K562 (cell line): Measurements from ENCODE around the gene COL26A1.

Source experiments
- CBX3 ChIP-seq, 2 experiments: IDR thresholded peaks; 1 replicate in 1 of 2; 2 replicates in 1 of 2; pipeline ENCODE4 v1.6.1; 2012; ENCODE audit warnings: inconsistent platforms in 2 of 2, low read length in 2 of 2, borderline replicate concordance in 1 of 2, control low read depth in 1 of 2
- ETV6 ChIP-seq, 3 experiments: fragments of 150-350 bp in 1 of 3; sonication (generic) in 1 of 3; formaldehyde crosslinking in 1 of 3; IDR thresholded peaks; 2 replicates each; pipeline versions ENCODE4 v1.6.1 to v1.8.0; 2014 to 2022; ENCODE audit warnings: borderline replicate concordance in 2 of 3, low read depth in 2 of 3, antibody characterized with exemption in 1 of 3, low read length in 1 of 3, mild to moderate bottlenecking in 1 of 3, missing genetic modification reagents in 1 of 3
- SREBF2 ChIP-seq: sonication (generic); formaldehyde crosslinking; IDR thresholded peaks from 2 replicates; pipeline ENCODE4 v1.4.0; 2020; ENCODE audit warnings: mild to moderate bottlenecking, missing genetic modification reagents
- TAF1 ChIP-seq: IDR thresholded peaks from 2 replicates; pipeline ENCODE4 v1.6.1; 2011; ENCODE audit warnings: mild to moderate bottlenecking, low read length, moderate library complexity; ENCODE audit not compliant: insufficient read depth, control insufficient read depth, severe bottlenecking; ENCODE audit errors: extremely low read depth
- ZFX ChIP-seq: sonication (generic); formaldehyde crosslinking; IDR thresholded peaks from 2 replicates; pipeline ENCODE4 v1.8.0; 2022; ENCODE audit warnings: mild to moderate bottlenecking, missing genetic modification reagents, moderate library complexity
- ZNF316 ChIP-seq: fragments of 450-650 bp; IDR thresholded peaks from 2 replicates; pipeline ENCODE4 v1.6.1; 2016
- TF ChIP-seq, protein P1 (sequence below), 3 experiments: IDR thresholded peaks in 2 of 3; conservative IDR thresholded peaks in 1 of 3; 2 replicates each; pipeline ENCODE4 v1.5.1; 2011 to 2012; ENCODE audit warnings: low read length in 3 of 3, mild to moderate bottlenecking in 3 of 3, control low read depth in 2 of 3, improper control_type of control experiment in 1 of 3, inconsistent platforms in 1 of 3, low read depth in 1 of 3, mixed read lengths in 1 of 3, moderate library complexity in 1 of 3; ENCODE audit not compliant: insufficient read depth in 2 of 3
- TF ChIP-seq, protein P2 (sequence below): fragments of 150-350 bp; IDR thresholded peaks from 2 replicates; pipeline ENCODE4 v1.6.1; 2014; ENCODE audit warnings: low read depth, mild to moderate bottlenecking, low read length, borderline replicate concordance

DNA sequence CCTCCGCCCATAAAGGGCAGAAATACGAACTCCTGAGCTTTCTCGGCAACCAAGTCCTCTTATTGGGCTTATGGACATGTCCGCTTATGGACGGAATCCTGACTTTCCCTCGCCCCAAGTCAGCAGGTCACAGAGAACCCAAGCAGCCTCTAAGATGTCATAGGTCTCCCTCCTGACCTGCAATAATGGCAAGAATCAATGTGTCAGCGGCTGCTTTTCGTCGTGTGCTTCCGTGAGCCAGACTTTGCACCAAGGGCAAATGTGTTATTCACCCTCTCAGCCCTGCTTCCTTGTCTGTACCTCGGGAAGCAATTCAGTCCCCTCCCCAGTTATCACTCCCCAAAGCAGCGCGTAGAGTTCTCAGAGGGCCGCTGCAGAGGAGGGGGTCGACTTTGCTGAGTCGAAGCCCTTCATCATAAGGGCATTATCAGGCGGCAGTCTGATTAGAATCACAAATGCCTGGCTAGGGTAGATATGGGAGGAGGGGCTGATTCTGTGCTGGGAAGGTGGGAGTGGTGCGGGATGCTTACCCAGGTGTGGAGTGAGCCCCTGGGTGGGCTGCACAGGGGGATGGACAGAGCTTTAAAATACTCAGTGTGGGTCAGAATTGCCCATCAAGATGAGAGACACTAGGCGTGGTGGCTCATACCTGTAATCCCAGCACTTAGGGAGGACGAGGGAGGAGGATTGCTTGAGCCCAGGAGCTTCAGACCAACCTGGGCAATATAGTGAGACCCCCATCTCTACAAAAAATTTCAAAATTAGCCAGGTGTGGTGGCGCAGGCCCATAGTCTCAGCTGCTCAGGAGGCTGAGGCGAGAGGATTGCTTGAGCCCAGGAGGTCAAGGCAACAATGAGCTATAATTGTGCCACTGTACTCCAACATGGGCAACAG, 36.0 kb downstream of the COL26A1 start:
- TF ChIP-seq SREBF2, result no peak
- TF ChIP-seq TAF1, result no peak
- no peak for TF ChIP-seq CBX3 (IDR thresholded peaks at IDR 0.05; ENCODE audit: borderline replicate concordance in 1 of 2, low read length in 2 of 2)
- TF ChIP-seq, protein P1, sequence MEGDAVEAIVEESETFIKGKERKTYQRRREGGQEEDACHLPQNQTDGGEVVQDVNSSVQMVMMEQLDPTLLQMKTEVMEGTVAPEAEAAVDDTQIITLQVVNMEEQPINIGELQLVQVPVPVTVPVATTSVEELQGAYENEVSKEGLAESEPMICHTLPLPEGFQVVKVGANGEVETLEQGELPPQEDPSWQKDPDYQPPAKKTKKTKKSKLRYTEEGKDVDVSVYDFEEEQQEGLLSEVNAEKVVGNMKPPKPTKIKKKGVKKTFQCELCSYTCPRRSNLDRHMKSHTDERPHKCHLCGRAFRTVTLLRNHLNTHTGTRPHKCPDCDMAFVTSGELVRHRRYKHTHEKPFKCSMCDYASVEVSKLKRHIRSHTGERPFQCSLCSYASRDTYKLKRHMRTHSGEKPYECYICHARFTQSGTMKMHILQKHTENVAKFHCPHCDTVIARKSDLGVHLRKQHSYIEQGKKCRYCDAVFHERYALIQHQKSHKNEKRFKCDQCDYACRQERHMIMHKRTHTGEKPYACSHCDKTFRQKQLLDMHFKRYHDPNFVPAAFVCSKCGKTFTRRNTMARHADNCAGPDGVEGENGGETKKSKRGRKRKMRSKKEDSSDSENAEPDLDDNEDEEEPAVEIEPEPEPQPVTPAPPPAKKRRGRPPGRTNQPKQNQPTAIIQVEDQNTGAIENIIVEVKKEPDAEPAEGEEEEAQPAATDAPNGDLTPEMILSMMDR (IDR thresholded peaks at IDR 0.05 in 2 of 3, conservative IDR thresholded peaks at IDR 0.05 in 1 of 3; ENCODE audit: insufficient read depth in 2 of 3, low read depth in 1 of 3, low read length in 3 of 3), result no peak
- TF ChIP-seq ZNF316, result no peak
- TF ChIP-seq, protein P2, sequence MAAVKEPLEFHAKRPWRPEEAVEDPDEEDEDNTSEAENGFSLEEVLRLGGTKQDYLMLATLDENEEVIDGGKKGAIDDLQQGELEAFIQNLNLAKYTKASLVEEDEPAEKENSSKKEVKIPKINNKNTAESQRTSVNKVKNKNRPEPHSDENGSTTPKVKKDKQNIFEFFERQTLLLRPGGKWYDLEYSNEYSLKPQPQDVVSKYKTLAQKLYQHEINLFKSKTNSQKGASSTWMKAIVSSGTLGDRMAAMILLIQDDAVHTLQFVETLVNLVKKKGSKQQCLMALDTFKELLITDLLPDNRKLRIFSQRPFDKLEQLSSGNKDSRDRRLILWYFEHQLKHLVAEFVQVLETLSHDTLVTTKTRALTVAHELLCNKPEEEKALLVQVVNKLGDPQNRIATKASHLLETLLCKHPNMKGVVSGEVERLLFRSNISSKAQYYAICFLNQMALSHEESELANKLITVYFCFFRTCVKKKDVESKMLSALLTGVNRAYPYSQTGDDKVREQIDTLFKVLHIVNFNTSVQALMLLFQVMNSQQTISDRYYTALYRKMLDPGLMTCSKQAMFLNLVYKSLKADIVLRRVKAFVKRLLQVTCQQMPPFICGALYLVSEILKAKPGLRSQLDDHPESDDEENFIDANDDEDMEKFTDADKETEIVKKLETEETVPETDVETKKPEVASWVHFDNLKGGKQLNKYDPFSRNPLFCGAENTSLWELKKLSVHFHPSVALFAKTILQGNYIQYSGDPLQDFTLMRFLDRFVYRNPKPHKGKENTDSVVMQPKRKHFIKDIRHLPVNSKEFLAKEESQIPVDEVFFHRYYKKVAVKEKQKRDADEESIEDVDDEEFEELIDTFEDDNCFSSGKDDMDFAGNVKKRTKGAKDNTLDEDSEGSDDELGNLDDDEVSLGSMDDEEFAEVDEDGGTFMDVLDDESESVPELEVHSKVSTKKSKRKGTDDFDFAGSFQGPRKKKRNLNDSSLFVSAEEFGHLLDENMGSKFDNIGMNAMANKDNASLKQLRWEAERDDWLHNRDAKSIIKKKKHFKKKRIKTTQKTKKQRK, result no peak
- TF ChIP-seq ZFX, result no peak
- no peak for TF ChIP-seq ETV6 (IDR thresholded peaks at IDR 0.05; ENCODE audit: borderline replicate concordance in 1 of 2, low read depth in 2 of 2, low read length in 1 of 2)
- no peak for TF ChIP-seq ETV6 (CRISPR knock-in tag; IDR thresholded peaks at IDR 0.05; ENCODE audit: borderline replicate concordance)
